HFF-Myc (cell line): Measurements from ENCODE around the gene PDE6B.
"Not testable (repeated sequence)": the region's sequence is repeated elsewhere in the genome, so short reads cannot be mapped to it uniquely, and the experiment has no call there.

Source experiments
- DNase-seq: peaks from one replicate; pipeline ENCODE4 v3.0.0-alpha.2; 2011; ENCODE audit warnings: low read depth; ENCODE audit errors: extremely low read depth
- H3K4me3 ChIP-seq: replicated peaks from 2 replicates; pipeline ENCODE4 v1.5.1; 2011; ENCODE audit warnings: low read depth, mild to moderate bottlenecking, control low read depth, low read length
- CTCF ChIP-seq: IDR thresholded peaks from 2 replicates; pipeline ENCODE4 v1.5.1; 2012; ENCODE audit warnings: mild to moderate bottlenecking, low read depth, low read length, control low read depth; ENCODE audit errors: missing control alignments

PDE6B gene

GRCh38 chr4:589219-589963, 36.0 kb upstream of the PDE6B start:
- no peak for TF ChIP-seq CTCF
- no peak for DNase-seq
- H3K4me3 ChIP-seq, result no peak overlapping the region

GRCh38 chr4:590313-590841, 35.0 kb upstream of the PDE6B start:
- TF ChIP-seq CTCF, result no peak
- no peak overlapping the region for H3K4me3 ChIP-seq
- no peak for DNase-seq

- H3K4me3 ChIP-seq, DNase-seq: not testable (repeated sequence)
These were observed 33.2 kb upstream of the PDE6B start for GRCh38 chr4:592178-592577.

DNA sequence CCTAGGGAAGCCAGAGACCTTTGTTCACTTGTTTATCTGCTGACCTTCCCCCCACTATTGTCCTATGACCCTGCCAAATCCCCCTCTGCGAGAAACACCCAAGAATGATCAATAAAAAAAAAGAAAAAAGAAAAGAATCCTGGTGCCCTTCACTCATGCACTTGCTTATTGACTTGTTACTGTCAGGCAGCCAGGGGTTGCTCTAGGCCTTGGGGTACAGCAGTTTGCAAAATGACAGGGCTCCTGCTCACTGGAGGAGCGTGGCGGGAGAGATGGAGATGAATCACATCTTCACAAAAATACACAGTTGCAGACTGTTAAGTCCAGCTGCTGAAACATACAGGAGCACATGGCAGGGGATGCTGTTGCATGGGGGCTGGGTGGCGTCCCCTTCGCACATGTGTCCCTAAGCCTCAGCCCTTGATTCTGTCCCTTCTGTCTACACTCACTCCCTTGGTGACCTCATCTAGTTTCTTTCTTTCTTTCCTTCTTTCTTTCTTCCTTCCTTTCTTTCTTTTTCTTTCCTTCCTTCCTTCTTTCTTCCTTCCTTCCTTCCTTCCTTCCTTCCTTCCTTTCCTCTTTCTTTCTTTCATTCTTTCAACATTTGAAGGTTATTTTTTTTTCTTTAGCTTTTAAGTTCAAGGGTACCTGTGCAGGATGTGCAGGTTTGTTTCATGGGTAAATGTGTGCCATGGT, 32.4 kb upstream of the PDE6B start:
- no peak overlapping the region for H3K4me3 ChIP-seq
- no peak for DNase-seq

DNA sequence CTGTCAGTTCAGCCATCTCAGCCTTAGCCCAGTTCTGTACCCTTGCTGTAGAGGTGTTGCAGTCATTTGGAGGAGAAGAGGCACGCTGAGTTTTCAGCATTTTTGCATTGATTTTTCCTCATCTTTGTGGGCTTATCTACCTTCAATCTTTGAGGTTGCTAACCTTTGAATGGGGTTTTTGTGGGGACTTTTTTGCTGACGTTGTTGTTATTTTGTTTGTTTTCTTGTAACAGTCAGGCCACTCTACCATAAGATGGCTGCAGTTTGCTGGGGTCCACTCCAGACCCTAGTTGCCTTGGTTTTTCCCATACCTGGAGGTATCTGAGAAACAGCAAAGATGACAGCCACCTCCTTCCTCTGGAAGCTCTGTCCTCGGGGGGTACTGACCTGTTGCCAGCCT, 26.4 kb upstream of the PDE6B start:
- no peak for TF ChIP-seq CTCF
- H3K4me3 ChIP-seq, result no peak overlapping the region
- no peak for DNase-seq

More for the DNA sequence above, 32.4 kb upstream of the PDE6B start:
- no peak for TF ChIP-seq CTCF

DNA sequence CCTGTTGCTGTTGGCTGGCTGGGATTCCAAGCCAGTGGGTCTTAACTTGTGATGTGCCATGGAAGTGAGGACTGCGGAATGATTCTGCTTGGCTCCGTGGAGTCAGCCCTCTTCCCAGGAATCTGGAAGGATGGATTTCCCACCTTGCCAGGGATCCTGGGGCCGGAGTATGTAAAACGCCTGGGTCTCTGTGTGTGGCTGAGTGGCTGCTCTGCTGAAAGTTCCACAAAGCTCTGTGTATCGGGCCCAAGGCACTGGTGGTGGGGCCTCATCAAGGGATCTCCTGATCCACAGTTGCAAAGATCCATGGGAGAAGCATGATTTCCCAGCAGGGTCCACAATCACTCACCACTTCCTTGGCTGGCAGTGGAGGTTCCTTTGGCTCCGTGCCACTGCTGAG, 25.2 kb upstream of the PDE6B start:
- no peak for TF ChIP-seq CTCF
- DNase-seq, result no peak
- no peak overlapping the region for H3K4me3 ChIP-seq

- H3K4me3 ChIP-seq, result no peak overlapping the region
- no peak for DNase-seq
- TF ChIP-seq CTCF, result no peak
These were observed 24.4 kb upstream of the PDE6B start for GRCh38 chr4:600850-601515.
